Fibroblast of peridontal ligament (primary cell): Measurements from ENCODE around the gene CATSPER1.
"Not testable (repeated sequence)": the region's sequence is repeated elsewhere in the genome, so short reads cannot be mapped to it uniquely, and the experiment has no call there.

ENCODE experiments used
- DNase-seq: peaks from one replicate; pipeline ENCODE4 v3.0.0-alpha.2; 2010; ENCODE audit errors: extremely low read depth

The CATSPER1 gene

GRCh38 chr11:66020618-66021357, 5.5 kb downstream of the CATSPER1 start:
- peak; percentile 52 for DNase-seq

GRCh38 chr11:66020212-66020611, 6.1 kb downstream of the CATSPER1 start:
- DNase-seq, result no peak

GRCh38 chr11:66017321-66017720, 9.0 kb downstream of the CATSPER1 start:
- no peak for DNase-seq

GRCh38 chr11:66016793-66017177, 9.5 kb downstream of the CATSPER1 start:
- DNase-seq, result no peak

- no peak for DNase-seq
Measured at GRCh38 chr11:66015936-66016792, 10.1 kb downstream of the CATSPER1 start.

- peak; percentile 9 for DNase-seq
Measured at GRCh38 chr11:66015454-66015881, 10.8 kb downstream of the CATSPER1 start.

GRCh38 chr11:66014804-66015453, 11.3 kb downstream of the CATSPER1 start:
- DNase-seq, result no peak

GRCh38 chr11:66013762-66014100, 12.5 kb downstream of the CATSPER1 start:
- DNase-seq, result no peak

GRCh38 chr11:66012946-66013761, 13.1 kb downstream of the CATSPER1 start:
- no peak for DNase-seq

GRCh38 chr11:66012371-66012945, 13.8 kb downstream of the CATSPER1 start:
- no peak for DNase-seq

GRCh38 chr11:66011785-66012303, 14.4 kb downstream of the CATSPER1 start, which contains the start of gene CST6:
CST6 (plus strand) TSS chr11:66012008; CDS start chr11:66012045, 37 bp downstream.
- DNase-seq, result no peak

GRCh38 chr11:66011239-66011784, 15.0 kb downstream of the CATSPER1 start:
- DNase-seq, result no peak

GRCh38 chr11:66010036-66010435, 16.2 kb downstream of the CATSPER1 start:
- not testable (repeated sequence) for DNase-seq

- DNase-seq, result no peak
Measured at GRCh38 chr11:66008468-66009101, 17.7 kb downstream of the CATSPER1 start.

GRCh38 chr11:66008095-66008467, 18.2 kb downstream of the CATSPER1 start:
- DNase-seq, result no peak

GRCh38 chr11:66007201-66007634, 19.1 kb downstream of the CATSPER1 start:
- DNase-seq, result no peak

- DNase-seq, result no peak
Measured at GRCh38 chr11:66006891-66007176, 19.4 kb downstream of the CATSPER1 start.

- DNase-seq, result no peak
Measured at GRCh38 chr11:66006134-66006890, 20.0 kb downstream of the CATSPER1 start.

- DNase-seq, result no peak
Measured at GRCh38 chr11:66004186-66004585, 22.1 kb downstream of the CATSPER1 start.

GRCh38 chr11:66003291-66003690, 23.0 kb downstream of the CATSPER1 start:
- no peak for DNase-seq
